ENCODE measurements around the gene OFD1.

DNA sequence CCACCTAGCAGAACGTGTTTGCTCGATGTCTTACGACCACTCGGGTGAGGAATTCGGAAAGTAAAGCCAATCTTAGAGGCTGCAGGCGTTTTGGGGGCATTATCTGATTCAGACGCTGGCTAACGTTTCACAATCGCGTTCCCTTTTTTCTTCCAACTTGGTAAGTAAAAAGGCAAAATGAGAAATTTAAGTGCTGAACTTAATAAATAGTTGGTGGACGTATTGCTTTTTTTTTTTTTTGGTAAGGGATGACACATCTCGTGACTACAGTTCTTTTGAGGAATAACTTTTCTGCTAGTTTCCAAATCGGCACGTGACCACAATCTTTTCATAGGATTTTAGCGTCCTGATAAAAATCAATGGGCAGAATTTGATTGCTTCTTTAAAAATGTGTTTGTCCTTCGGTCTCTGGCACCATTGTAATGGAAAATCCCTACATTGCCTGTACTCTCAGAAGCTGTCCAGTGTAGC lies 44.8 kb upstream of the OFD1 start:
- TF ChIP-seq, protein P1, sequence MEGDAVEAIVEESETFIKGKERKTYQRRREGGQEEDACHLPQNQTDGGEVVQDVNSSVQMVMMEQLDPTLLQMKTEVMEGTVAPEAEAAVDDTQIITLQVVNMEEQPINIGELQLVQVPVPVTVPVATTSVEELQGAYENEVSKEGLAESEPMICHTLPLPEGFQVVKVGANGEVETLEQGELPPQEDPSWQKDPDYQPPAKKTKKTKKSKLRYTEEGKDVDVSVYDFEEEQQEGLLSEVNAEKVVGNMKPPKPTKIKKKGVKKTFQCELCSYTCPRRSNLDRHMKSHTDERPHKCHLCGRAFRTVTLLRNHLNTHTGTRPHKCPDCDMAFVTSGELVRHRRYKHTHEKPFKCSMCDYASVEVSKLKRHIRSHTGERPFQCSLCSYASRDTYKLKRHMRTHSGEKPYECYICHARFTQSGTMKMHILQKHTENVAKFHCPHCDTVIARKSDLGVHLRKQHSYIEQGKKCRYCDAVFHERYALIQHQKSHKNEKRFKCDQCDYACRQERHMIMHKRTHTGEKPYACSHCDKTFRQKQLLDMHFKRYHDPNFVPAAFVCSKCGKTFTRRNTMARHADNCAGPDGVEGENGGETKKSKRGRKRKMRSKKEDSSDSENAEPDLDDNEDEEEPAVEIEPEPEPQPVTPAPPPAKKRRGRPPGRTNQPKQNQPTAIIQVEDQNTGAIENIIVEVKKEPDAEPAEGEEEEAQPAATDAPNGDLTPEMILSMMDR (IDR thresholded peaks at IDR 0.05), result no peak
- TF ChIP-seq POLR2A (IDR thresholded peaks at IDR 0.05), result no peak

All from body of pancreas (tissue), 4 donors.